Esophagus squamous epithelium (tissue), 5 donors: ENCODE data around the gene DLG2. TPM values are rescaled to one million over a fixed set of nuclear protein-coding genes. Genes with fewer than 3 reads are reported as not detected.

Source experiments
- DNase-seq: peaks from one replicate; lab custom pipeline; 2025; lab: John Stamatoyannopoulos, UW
- H3K27ac ChIP-seq, 4 donors: fragments of 200-600 bp; sonication (generic); one replicate each; pipeline ENCODE4 v1.5.1; 2016 to 2019; ENCODE audit warnings: mild to moderate bottlenecking in 1 of 4
- H3K27me3 ChIP-seq, 4 donors: fragments of 200-600 bp; sonication (generic); 1 replicate in 3 of 4; 2 replicates in 1 of 4; pipeline versions ENCODE4 v1.5.1 to v1.6.0; 2017 to 2021; ENCODE audit warnings: antibody characterized with exemption in 1 of 4
- H3K36me3 ChIP-seq, 3 donors: fragments of 200-600 bp; sonication (generic); one replicate each; pipeline ENCODE4 v1.5.1; 2016 to 2019
- H3K4me1 ChIP-seq, 3 donors: fragments of 200-600 bp; sonication (generic); one replicate each; pipeline ENCODE4 v1.5.1; 2017 to 2019
- H3K4me3 ChIP-seq, 4 donors: fragments of 200-600 bp; sonication (generic); 1 replicate in 3 of 4; 2 replicates in 1 of 4; pipeline ENCODE4 v1.5.1; 2016 to 2019; ENCODE audit warnings: mild to moderate bottlenecking in 2 of 4, moderate library complexity in 1 of 4
- H3K9me3 ChIP-seq, 3 donors: fragments of 200-600 bp; sonication (generic); one replicate each; pipeline ENCODE4 v1.5.1; 2016 to 2019
- POLR2A ChIP-seq, 4 donors: fragments of 450-650 bp; IDR thresholded peaks; one replicate each; pipeline ENCODE4 v1.6.1; 2017; ENCODE audit warnings: antibody characterized with exemption in 4 of 4, mild to moderate bottlenecking in 4 of 4, moderate library complexity in 3 of 4
- WGBS, 2 donors: methylation state at CpG; one replicate each; pipeline ENCODE4 v1.1.5; 2018; 5-methylcytosine and 5-hydroxymethylcytosine counted together
- intact Hi-C: fragments of 100-400 bp; cut with DNase I; formaldehyde crosslinking; loops from one replicate; pipeline ENCODE4 v1.15.0; 2022
- total RNA-seq, 4 donors: library from RNA; depleted of rRNA; stranded (reverse); fragments of >200 nt; gene quantifications; one replicate each; pipeline ENCODE4 v1.1.0, GENCODE V29; 2016
- TF ChIP-seq, protein P1 (sequence below), 6 experiments: fragments of 450-650 bp in 4 of 6; fragments of 200-600 bp in 2 of 6; sonication (generic) in 2 of 6; IDR thresholded peaks; one replicate each; pipeline ENCODE4 v1.5.1; 2016 to 2019; ENCODE audit warnings: antibody characterized with exemption in 6 of 6, mild to moderate bottlenecking in 4 of 6, moderate library complexity in 4 of 6
- donor health status: DM: yes; HTN: yes; CAD: no.

DLG2 gene
- total RNA-seq, 4 donors from 2014 or later: 2.9 to 27.7 (median 12.6) TPM

DNA sequence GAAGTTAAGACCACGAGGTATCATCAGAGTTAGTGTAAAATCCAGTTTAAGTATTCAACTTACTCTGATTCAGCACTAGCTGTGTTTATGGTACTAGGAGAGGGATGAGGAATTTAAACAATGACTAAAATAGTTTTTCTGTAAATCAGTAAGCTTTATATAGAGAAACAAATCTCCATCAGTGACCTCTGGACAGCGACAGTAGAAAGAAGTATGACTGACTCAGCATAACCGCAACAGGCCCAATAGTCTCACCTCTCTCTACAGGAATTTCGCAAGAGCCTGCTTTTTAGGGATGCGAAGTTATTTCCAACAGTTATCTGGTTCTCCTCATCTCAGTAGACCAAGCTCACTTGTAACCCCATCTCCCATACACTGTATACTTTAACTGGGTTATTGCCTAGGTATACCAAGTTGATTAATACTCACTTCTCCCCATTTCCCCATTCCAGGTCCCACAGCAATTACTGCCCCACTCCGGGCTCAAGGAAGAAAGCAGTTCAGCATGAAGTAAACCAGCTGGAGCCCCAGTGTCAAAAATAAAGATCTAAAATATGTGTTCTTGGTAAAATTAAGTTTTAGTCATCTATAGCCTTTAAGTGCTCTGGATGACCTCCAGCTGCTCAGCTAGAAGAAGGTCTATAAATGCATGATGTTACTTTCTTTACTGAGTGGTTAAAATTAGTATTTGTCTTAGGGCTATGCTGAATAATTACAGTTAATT, 1570.3 kb downstream of the DLG2 start:
- no peak for DNase-seq
- Histone ChIP-seq H3K9me3 (no peaks in the 10 kb centered on the region), H3K4me1 (no peaks in the 10 kb centered on the region), H3K27ac (no peak overlapping the region), H3K27me3 (no peaks in the 10 kb centered on the region), H3K4me3 (no peak overlapping the region), H3K36me3 (no peaks in the 10 kb centered on the region)
- WGBS, 2 donors: 67 to 69% methylated on average over 6 of the region's 6 CpGs
- no peak for TF ChIP-seq POLR2A (IDR thresholded peaks at IDR 0.05)
- TF ChIP-seq, protein P1, sequence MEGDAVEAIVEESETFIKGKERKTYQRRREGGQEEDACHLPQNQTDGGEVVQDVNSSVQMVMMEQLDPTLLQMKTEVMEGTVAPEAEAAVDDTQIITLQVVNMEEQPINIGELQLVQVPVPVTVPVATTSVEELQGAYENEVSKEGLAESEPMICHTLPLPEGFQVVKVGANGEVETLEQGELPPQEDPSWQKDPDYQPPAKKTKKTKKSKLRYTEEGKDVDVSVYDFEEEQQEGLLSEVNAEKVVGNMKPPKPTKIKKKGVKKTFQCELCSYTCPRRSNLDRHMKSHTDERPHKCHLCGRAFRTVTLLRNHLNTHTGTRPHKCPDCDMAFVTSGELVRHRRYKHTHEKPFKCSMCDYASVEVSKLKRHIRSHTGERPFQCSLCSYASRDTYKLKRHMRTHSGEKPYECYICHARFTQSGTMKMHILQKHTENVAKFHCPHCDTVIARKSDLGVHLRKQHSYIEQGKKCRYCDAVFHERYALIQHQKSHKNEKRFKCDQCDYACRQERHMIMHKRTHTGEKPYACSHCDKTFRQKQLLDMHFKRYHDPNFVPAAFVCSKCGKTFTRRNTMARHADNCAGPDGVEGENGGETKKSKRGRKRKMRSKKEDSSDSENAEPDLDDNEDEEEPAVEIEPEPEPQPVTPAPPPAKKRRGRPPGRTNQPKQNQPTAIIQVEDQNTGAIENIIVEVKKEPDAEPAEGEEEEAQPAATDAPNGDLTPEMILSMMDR (IDR thresholded peaks at IDR 0.05): no peak
- intact Hi-C loops: no loop called here

DNA sequence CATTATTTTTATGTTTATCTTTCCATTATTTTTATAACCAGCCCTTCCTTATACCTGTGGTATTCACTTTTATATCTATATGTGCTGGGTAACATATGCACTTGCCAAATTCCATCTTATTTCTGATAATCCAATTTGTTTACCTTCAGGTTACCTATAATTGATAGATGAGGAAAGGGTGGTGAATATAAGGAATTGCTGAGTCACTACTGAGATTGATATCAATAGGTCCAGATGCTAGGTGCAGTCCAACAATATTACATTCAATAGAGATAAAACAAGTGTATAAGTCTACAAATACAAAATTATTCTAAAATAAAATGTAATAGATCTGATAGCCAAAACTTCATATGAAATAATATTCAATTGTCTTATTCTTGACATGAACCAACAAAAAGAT, 1582.0 kb downstream of the DLG2 start:
- no peaks in the 10 kb centered on the region for H3K36me3 ChIP-seq
- no peaks in the 10 kb centered on the region for H3K9me3 ChIP-seq
- intact Hi-C loops: no loop called here
- no peaks in the 10 kb centered on the region for H3K27me3 ChIP-seq
- no peaks in the 10 kb centered on the region for H3K4me1 ChIP-seq
- no peak for TF ChIP-seq POLR2A (IDR thresholded peaks at IDR 0.05)
- TF ChIP-seq, protein P1 (IDR thresholded peaks at IDR 0.05): no peak
- no peak overlapping the region for H3K27ac ChIP-seq
- no peak for DNase-seq
- no peak overlapping the region for H3K4me3 ChIP-seq

DNA sequence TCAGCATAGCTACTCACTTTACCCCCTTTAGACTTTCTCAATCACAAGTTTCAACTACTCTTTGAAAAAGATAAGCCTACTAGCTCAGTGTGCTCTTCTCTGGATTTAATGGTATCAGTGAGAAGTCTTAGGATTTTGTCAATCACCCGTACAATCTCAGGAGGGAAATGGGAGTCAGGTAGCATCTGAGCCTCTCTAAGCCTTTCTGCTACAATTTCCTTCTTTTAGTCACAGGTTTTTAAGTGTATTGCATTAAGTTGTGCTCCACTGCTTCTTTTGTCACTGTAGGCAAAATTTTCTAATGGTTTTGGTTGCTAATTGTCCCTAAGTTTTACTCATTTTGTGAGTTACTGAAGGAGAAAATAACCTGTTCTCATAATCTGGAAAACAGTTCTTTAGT, 1582.4 kb downstream of the DLG2 start:
- DNase-seq: no peak
- Histone ChIP-seq H3K27me3 (no peaks in the 10 kb centered on the region), H3K27ac (no peak overlapping the region), H3K36me3 (no peaks in the 10 kb centered on the region), H3K9me3 (no peaks in the 10 kb centered on the region), H3K4me3 (no peak overlapping the region), H3K4me1 (no peaks in the 10 kb centered on the region)
- WGBS, 2 donors: 79 to 88% methylated on average over 1 of the region's 1 CpG
- no peak for TF ChIP-seq POLR2A (IDR thresholded peaks at IDR 0.05)
- TF ChIP-seq, protein P1 (IDR thresholded peaks at IDR 0.05): no peak
- intact Hi-C loops: no loop called here

DNA sequence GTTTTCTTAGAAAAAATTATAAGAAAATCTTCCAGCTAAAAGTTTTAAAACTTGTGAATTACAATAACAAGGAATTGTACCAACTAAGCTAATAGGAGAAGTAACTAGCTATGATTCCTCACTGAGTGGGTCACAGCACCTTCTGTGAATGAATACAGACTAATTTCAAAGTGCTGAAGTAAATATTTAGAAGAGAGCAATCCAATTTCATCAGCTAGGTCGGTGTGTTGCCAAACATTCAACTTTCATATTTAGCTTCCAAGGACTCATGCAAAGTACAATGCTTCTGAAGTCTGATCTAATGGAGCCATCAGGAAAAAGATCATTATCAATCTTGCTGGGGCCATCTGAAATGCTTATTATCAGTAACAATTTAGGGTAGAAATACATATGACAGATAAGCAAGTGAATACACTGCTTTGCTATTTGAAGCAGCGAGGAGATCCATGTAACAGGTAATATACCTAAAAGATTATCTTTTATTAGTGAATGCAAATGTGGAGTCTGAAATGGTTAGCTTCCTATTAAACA, 1590.4 kb downstream of the DLG2 start:
- no peaks in the 10 kb centered on the region for H3K9me3 ChIP-seq
- H3K4me1 ChIP-seq: no peaks in the 10 kb centered on the region
- peak overlapping the region in 1 of 4 donors; percentile 19 for H3K27ac ChIP-seq
- WGBS, 2 donors: 53 to 57% methylated on average over 2 of the region's 2 CpGs
- intact Hi-C loops: no loop called here
- H3K4me3 ChIP-seq: no peak overlapping the region
- H3K27me3 ChIP-seq: no peaks in the 10 kb centered on the region
- TF ChIP-seq POLR2A (IDR thresholded peaks at IDR 0.05): no peak
- TF ChIP-seq, protein P1 (IDR thresholded peaks at IDR 0.05): no peak
- no peak for DNase-seq
- H3K36me3 ChIP-seq: no peaks in the 10 kb centered on the region

DNA sequence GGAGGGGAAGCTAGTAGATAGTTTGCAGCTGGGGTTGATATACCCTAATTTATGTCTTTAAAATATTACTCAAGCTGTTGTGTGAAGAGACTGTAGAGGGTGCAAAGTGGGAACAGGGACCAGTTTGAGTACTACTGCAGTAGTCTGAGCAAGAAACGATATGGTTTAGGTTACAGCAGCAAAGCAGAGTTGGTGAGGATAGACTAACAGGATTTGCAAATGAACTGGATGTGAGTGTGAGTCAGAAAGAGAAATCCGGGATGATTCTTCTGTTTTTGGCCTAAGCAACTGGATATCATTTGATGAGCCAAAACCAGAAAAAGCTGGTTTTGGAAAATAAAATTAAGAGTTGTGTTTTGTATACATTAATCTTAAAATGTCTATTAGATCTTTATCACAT, 1591.5 kb downstream of the DLG2 start:
- intact Hi-C loops: no loop called here
- TF ChIP-seq, protein P1 (IDR thresholded peaks at IDR 0.05): no peak
- no peak for TF ChIP-seq POLR2A (IDR thresholded peaks at IDR 0.05)
- H3K4me1 ChIP-seq: no peaks in the 10 kb centered on the region
- H3K9me3 ChIP-seq: no peaks in the 10 kb centered on the region
- no peaks in the 10 kb centered on the region for H3K36me3 ChIP-seq
- no peak overlapping the region for H3K27ac ChIP-seq
- WGBS, 2 donors: 46 to 54% methylated on average over 2 of the region's 2 CpGs
- DNase-seq: no peak
- no peak overlapping the region for H3K4me3 ChIP-seq
- H3K27me3 ChIP-seq: no peaks in the 10 kb centered on the region
